ENCODE results near the gene THEMIS.

- TF ChIP-seq CTCF (IDR thresholded peaks at IDR 0.05; ENCODE audit: low read depth, low read length, poor library complexity, severe bottlenecking) (no peak), EZH2phosphoT487 (IDR thresholded peaks at IDR 0.05; ENCODE audit: borderline replicate concordance, low read length) (no peak)
These were observed 55.6 kb downstream of the THEMIS start for GRCh38 chr6:127845242-127845641.
